HCT116 (cell line): ENCODE data around the gene TEX19.

Experiments
- EGR1 ChIP-seq: IDR thresholded peaks from 2 replicates; pipeline ENCODE4 v1.6.1; 2012; ENCODE audit warnings: low read depth
- EZH2phosphoT487 ChIP-seq: fragments of 200-600 bp; IDR thresholded peaks from 2 replicates; pipeline ENCODE4 v1.6.1; 2018; ENCODE audit warnings: antibody characterized with exemption, borderline replicate concordance
- POLR2A ChIP-seq: IDR thresholded peaks from 2 replicates; pipeline ENCODE4 v1.7.0; 2011; ENCODE audit warnings: borderline replicate concordance; ENCODE audit not compliant: insufficient read depth, insufficient read length; ENCODE audit errors: extremely low read depth
- POLR2AphosphoS5 ChIP-seq: IDR thresholded peaks from 2 replicates; pipeline ENCODE4 v1.6.1; 2011; ENCODE audit warnings: mild to moderate bottlenecking, low read depth, low read length, moderate library complexity
- RAD21 ChIP-seq: IDR thresholded peaks from 2 replicates; pipeline ENCODE4 v1.6.1; 2012; ENCODE audit warnings: low read depth, mild to moderate bottlenecking
- TCF7L2 ChIP-seq: IDR thresholded peaks from 2 replicates; pipeline ENCODE4 v1.7.0; 2011; ENCODE audit warnings: borderline replicate concordance, inconsistent platforms; ENCODE audit not compliant: insufficient read depth, insufficient read length; ENCODE audit errors: extremely low read depth
- ZFX ChIP-seq: fragments of 450-650 bp; IDR thresholded peaks from 2 replicates; pipeline ENCODE4 v1.6.1; 2017
- TF ChIP-seq, protein P1 (sequence below), 3 experiments: fragments of 200-600 bp in 1 of 3; sonication (generic) in 1 of 3; IDR thresholded peaks in 2 of 3; conservative IDR thresholded peaks in 1 of 3; 2 replicates each; pipeline ENCODE4 v1.5.1; 2012 to 2017; ENCODE audit warnings: low read depth in 2 of 3, low read length in 2 of 3, antibody characterized with exemption in 1 of 3, borderline replicate concordance in 1 of 3, control low read depth in 1 of 3, mild to moderate bottlenecking in 1 of 3, mixed read lengths in 1 of 3, mixed run types in 1 of 3, moderate library complexity in 1 of 3; ENCODE audit not compliant: insufficient read depth in 1 of 3
- TF ChIP-seq, protein P2 (sequence below): IDR thresholded peaks from 2 replicates; pipeline ENCODE4 v1.6.1; 2012; ENCODE audit warnings: low read depth

DNA sequence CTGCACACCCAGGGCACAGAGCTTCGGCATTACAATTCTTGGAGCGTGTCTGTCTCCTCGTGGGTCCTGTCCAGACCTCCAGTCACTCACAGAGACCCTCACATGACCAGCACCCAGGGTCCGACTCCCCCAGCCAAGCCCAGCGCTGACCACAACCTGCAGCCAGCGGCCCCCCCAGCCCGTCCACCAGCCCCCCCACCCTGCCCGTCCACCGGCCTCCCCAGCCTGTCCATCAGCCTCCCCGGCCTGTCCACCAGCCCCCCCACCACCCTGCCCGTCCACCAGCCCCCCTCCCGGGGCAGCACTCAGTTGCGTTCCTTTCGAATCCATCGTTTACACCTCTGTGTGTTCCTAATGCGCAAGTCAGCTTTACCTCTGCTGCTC is 31.3 kb upstream of the TEX19 start:
- no peak for TF ChIP-seq POLR2AphosphoS5
- TF ChIP-seq, protein P1, sequence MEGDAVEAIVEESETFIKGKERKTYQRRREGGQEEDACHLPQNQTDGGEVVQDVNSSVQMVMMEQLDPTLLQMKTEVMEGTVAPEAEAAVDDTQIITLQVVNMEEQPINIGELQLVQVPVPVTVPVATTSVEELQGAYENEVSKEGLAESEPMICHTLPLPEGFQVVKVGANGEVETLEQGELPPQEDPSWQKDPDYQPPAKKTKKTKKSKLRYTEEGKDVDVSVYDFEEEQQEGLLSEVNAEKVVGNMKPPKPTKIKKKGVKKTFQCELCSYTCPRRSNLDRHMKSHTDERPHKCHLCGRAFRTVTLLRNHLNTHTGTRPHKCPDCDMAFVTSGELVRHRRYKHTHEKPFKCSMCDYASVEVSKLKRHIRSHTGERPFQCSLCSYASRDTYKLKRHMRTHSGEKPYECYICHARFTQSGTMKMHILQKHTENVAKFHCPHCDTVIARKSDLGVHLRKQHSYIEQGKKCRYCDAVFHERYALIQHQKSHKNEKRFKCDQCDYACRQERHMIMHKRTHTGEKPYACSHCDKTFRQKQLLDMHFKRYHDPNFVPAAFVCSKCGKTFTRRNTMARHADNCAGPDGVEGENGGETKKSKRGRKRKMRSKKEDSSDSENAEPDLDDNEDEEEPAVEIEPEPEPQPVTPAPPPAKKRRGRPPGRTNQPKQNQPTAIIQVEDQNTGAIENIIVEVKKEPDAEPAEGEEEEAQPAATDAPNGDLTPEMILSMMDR (IDR thresholded peaks at IDR 0.05 in 2 of 3, conservative IDR thresholded peaks at IDR 0.05 in 1 of 3; ENCODE audit: borderline replicate concordance in 1 of 3, insufficient read depth in 1 of 3, low read depth in 2 of 3, low read length in 2 of 3), result no peak
- TF ChIP-seq, protein P2, sequence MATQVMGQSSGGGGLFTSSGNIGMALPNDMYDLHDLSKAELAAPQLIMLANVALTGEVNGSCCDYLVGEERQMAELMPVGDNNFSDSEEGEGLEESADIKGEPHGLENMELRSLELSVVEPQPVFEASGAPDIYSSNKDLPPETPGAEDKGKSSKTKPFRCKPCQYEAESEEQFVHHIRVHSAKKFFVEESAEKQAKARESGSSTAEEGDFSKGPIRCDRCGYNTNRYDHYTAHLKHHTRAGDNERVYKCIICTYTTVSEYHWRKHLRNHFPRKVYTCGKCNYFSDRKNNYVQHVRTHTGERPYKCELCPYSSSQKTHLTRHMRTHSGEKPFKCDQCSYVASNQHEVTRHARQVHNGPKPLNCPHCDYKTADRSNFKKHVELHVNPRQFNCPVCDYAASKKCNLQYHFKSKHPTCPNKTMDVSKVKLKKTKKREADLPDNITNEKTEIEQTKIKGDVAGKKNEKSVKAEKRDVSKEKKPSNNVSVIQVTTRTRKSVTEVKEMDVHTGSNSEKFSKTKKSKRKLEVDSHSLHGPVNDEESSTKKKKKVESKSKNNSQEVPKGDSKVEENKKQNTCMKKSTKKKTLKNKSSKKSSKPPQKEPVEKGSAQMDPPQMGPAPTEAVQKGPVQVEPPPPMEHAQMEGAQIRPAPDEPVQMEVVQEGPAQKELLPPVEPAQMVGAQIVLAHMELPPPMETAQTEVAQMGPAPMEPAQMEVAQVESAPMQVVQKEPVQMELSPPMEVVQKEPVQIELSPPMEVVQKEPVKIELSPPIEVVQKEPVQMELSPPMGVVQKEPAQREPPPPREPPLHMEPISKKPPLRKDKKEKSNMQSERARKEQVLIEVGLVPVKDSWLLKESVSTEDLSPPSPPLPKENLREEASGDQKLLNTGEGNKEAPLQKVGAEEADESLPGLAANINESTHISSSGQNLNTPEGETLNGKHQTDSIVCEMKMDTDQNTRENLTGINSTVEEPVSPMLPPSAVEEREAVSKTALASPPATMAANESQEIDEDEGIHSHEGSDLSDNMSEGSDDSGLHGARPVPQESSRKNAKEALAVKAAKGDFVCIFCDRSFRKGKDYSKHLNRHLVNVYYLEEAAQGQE, result no peak
- no peak for TF ChIP-seq RAD21
- no peak for TF ChIP-seq EZH2phosphoT487
- TF ChIP-seq POLR2A, result no peak
- no peak for TF ChIP-seq ZFX
- TF ChIP-seq TCF7L2, result no peak
- no peak for TF ChIP-seq EGR1
